ENCODE data around the gene S100A3.

DNA sequence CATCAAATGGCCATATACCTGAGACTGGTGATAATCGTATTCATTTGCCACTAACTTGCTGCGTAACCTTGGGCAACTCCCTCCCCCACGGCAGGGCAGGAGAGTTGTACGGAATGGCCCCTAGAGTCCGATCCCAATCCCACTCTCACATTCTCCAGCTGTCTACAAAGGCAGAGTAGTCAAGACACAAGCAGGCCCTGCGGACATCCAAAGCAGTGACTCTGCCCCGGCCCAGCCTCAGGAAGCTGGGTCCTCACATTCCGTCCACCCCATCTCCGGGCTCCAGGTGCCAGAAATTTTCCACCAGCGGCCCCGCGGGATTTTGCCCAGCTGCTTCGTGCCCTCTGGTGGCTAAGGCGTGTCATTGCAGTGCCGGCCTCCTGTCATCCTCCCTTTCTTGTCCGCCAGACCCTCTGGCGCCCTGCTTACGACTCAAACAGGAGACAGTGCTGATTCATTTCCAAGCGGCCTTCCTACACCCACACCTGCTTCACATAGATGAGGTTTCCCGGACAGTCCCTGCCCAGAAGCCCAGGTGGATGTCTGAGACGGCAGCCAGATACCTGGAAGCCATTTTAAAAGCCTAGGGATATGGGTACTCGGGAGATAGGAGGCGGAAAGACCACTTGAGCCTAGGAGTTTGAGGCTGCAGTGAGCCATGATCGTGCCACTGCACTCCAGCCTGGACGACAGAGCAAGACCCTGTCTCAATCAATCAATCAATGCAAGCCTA is 19.5 kb upstream of the S100A3 start:
- TF ChIP-seq, protein P1, sequence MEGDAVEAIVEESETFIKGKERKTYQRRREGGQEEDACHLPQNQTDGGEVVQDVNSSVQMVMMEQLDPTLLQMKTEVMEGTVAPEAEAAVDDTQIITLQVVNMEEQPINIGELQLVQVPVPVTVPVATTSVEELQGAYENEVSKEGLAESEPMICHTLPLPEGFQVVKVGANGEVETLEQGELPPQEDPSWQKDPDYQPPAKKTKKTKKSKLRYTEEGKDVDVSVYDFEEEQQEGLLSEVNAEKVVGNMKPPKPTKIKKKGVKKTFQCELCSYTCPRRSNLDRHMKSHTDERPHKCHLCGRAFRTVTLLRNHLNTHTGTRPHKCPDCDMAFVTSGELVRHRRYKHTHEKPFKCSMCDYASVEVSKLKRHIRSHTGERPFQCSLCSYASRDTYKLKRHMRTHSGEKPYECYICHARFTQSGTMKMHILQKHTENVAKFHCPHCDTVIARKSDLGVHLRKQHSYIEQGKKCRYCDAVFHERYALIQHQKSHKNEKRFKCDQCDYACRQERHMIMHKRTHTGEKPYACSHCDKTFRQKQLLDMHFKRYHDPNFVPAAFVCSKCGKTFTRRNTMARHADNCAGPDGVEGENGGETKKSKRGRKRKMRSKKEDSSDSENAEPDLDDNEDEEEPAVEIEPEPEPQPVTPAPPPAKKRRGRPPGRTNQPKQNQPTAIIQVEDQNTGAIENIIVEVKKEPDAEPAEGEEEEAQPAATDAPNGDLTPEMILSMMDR (IDR thresholded peaks at IDR 0.05 in 4 of 5, conservative IDR thresholded peaks at IDR 0.05 in 1 of 5) = peak; percentile 97 to 100 (median 99)
- no peak for TF ChIP-seq POLR2A (IDR thresholded peaks at IDR 0.05)
